Measurements from ENCODE around the gene RALA.
"Not testable (repeated sequence)": the region's sequence is repeated elsewhere in the genome, so short reads cannot be mapped to it uniquely, and the experiment has no call there.

Gene RALA

GRCh38 chr7:39683216-39683845 lies 60.0 kb downstream of the RALA start:
- DNase-seq (ENCODE audit: low read depth, low spot score), result peak; percentile 44

GRCh38 chr7:39686261-39686924 lies 63.0 kb downstream of the RALA start:
- peak; percentile 21 for DNase-seq (ENCODE audit: low read depth, low spot score)

DNA sequence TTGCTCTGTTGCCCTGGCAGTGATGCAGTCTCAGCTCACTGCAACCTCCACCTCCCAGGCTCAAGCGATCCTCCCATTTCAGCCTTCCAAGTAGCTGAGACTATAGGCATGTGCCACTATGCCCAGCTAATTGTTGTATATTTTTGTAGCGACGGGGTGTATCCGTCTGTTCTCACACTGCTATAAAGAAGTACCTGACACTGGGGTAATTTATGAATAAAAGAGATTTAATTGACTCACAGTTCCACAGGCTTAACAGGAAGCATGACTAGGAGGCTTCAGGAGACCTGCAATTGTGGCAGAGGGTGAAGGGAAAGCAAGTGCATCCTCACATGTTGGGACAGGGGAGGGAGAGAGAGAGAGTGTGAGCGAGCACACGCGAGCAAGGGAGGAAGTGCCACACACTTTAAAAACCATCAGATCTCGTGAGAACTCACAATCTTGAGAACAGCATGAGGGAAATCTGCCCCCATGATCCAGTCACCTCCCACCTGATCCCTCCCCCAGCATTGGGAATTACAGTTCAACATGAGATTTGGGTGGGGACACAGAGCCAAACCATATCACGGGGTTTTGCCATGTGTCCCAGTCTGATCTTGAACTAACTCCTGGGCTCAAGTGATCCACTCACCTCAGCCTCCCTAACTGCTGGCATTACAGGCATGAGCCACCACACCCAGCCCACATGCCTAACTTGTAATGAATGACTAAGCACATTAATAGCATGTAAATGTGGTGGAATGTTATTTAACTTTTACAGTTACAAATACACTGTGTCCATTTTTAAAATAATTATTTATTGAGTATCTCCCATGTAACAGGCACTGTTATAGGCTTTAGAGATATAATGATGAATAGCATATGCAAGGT lies 65.5 kb downstream of the RALA start:
- peak; percentile 35 for DNase-seq (ENCODE audit: low read depth, low spot score)

GRCh38 chr7:39691821-39692220 lies 68.4 kb downstream of the RALA start:
- DNase-seq (ENCODE audit: low read depth, low spot score), result peak; percentile 21

GRCh38 chr7:39693086-39693485 lies 69.7 kb downstream of the RALA start:
- not testable (repeated sequence) for DNase-seq (ENCODE audit: low read depth, low spot score)

DNA sequence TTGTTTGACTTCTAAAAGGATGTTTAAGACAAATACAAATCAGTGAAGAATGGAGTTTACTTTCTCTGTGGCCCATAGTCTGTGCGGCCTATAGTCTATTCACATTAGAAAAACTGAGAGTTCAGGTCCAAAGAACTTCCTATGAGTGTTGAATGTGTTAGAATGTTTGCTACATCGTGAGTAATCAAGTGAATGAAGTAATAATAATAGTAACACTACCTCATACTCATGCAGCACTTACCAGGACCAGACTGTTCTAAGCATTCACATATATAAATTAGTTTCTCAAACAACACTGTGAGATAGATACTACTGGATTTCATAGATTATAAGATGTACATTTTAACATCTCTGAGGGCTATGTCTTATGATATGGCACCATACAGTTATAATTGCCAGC lies 70.4 kb downstream of the RALA start:
- no peak for DNase-seq (ENCODE audit: low read depth, low spot score)

GRCh38 chr7:39695852-39696586 lies 72.6 kb downstream of the RALA start:
- DNase-seq (ENCODE audit: low read depth, low spot score), result no peak

GRCh38 chr7:39696631-39697030 lies 73.3 kb downstream of the RALA start:
- no peak for DNase-seq (ENCODE audit: low read depth, low spot score)

DNA sequence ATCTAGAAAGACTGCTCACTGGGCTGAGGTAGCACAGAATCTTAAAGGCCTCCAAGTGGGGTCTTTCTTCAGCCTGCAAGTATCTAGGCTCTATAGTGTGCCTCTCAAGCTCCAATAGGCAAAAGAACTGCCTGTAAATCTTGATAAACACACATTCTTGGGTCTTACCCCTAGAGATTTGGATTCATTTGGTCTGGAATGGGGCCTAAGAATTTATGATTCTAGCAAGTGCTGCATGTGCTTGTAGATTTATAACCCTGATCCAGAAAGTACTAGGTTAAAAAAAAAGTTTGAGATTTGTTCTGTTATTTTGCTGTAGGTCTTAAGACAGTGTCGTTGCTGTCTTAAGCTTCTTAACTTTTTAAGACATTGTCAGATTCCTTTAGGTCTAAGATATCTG lies 74.1 kb downstream of the RALA start:
- no peak for DNase-seq (ENCODE audit: low read depth, low spot score)

- no peak for DNase-seq (ENCODE audit: low read depth, low spot score)
These were observed 76.8 kb downstream of the RALA start for GRCh38 chr7:39700165-39700564.

DNA sequence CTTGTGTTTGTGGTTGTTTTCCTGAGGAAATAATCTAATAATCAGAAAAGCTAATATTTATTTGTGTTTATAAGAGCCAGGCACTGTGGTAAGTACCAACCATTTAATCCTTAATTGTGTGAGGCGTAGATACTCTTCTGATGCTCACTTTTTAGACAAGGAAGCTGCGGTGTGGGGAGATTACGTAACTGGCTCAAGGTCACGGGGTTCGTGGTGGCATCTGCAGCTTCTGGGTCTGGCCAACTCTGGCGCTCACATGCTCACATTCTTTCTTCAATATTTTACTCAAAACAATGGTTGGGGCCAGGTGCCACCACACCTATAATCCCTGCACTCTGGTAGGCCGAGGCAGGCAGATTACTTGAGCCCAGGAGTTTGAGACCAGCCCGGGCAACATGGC lies 77.6 kb downstream of the RALA start:
- DNase-seq (ENCODE audit: low read depth, low spot score), result no peak

- no peak for DNase-seq (ENCODE audit: low read depth, low spot score)
These were observed 78.8 kb downstream of the RALA start for GRCh38 chr7:39702133-39702532.

DNA sequence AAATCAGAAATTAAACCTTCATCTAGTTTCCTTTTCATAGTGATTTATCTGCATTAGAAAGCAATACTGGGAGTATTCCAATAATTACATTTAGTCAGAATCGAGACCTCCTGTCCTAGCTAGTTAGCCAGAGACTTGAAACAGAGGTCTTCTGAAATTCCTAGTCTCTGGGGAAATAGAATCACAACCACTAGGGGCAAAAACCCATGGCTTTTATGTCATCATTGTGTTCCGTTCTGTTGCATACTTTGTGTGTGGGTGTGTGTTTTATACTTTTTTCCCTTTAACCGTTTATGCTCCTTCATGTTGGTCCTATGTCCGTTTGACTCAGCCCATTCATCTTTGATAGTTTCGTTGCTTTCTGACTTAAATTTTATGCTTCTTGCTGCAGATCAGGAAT lies 79.8 kb downstream of the RALA start:
- DNase-seq (ENCODE audit: low read depth, low spot score), result no peak

DNA sequence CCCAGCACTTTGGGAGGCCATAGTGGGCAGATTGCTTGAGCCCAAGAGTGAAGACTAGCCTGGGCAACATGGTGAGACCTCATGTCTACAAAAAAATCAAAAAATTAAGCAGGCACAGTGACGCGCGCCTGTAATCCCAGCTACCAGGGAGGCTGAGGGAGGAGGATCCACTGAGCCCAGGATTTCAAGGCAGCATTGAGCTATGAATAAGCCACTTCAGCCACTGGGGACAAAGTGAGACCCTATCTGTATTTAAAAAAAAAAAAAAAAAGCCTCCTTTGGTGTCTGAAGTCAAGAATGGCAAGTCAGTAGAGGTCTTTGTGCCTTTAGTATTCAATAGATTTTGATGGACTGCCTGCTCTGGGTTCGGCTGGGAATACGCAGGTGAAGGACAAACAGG lies 85.7 kb downstream of the RALA start:
- DNase-seq (ENCODE audit: low read depth, low spot score), result no peak

DNA sequence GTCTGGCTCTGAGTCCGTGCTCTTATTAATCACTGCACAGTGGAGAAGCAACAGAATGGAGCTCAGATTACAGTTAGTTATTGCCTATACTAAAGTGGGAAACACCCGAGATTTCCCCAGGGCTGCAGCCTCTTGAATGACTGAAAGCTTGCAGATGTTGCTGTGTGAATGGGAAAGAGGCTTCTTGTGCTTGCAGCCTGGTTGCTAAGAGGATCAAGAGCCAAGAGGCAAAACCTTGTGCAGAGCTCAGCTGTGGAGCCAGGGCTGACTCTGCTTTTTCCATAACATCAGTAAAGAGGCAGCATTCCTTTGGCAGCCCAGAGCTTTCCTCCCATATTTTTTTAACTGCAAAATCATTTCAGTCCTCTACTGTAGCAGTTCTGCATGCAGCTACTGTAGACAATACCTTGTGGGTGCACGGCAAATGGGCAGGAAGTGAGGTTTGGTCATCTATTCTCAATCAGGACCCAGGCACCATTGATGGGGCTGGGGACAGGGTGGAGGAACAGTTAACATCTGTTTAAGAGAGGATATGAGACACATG lies 86.5 kb downstream of the RALA start:
- peak; percentile 62 for DNase-seq (ENCODE audit: low read depth, low spot score)

- no peak for DNase-seq (ENCODE audit: low read depth, low spot score)
These were observed 89.4 kb downstream of the RALA start for GRCh38 chr7:39712751-39713150.

GRCh38 chr7:39714447-39715091 lies 91.2 kb downstream of the RALA start:
- DNase-seq (ENCODE audit: low read depth, low spot score), result no peak

GRCh38 chr7:39720586-39720985 lies 97.2 kb downstream of the RALA start:
- DNase-seq (ENCODE audit: low read depth, low spot score), result peak; percentile 51

GRCh38 chr7:39721345-39721744 lies 98.0 kb downstream of the RALA start:
- DNase-seq (ENCODE audit: low read depth, low spot score), result no peak

DNA sequence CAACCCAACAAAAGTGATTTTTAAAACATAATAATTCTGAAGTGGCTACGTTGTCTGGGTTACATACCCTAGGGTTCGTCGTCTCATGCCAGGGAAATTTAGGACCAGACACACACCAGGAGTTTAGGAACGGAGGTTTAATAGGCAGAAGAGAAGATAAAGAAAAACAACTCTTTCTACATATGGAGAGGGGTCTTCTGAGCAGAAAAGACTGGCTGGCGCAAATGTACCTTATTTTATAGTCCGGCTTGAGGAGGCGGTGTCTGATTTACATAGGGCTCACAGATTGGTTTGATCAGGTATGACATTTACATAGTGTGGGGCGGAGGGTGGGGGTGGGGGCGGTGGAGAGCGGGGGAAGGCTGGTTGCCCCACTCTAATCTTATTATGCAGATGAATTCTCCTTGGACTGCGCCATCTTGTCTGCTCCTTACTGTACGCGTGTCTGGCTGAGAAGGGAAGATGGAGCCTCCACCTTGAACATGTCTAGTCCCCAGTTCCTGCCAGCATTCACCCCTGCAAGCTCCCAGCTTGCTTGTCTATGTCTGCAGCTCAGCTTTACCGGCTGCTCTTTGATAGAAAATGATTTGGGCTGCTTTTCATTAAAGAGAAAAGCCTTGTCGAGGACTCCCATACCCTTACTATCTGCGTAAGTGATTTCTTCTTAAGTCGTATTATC lies 98.7 kb downstream of the RALA start:
- DNase-seq (ENCODE audit: low read depth, low spot score), result no peak

All from astrocyte of the hippocampus (primary cell).